Smooth muscle cell (in vitro differentiated cells): Measurements from ENCODE around the gene MYLIP. TPM values are rescaled to one million over a fixed set of nuclear protein-coding genes. Genes with fewer than 3 reads are reported as not detected.

Experiments
- DNase-seq: peaks from one replicate; lab custom pipeline; 2025; ENCODE audit not compliant: unreplicated experiment; lab: John Stamatoyannopoulos, UW
- H2AFZ ChIP-seq: fragments of 200-600 bp; sonication (generic); 2 replicates; pipeline ENCODE4 v1.6.0; 2016; ENCODE audit warnings: antibody characterized with exemption, low read depth, mild to moderate bottlenecking
- H3F3A ChIP-seq: fragments of 200-600 bp; sonication (generic); 2 replicates; pipeline ENCODE4 v1.6.0; 2017; ENCODE audit warnings: antibody characterized with exemption, low read depth
- H3K27ac ChIP-seq: fragments of 200-600 bp; sonication (generic); 2 replicates; pipeline ENCODE4 v1.5.1; 2016; ENCODE audit warnings: low read depth, mild to moderate bottlenecking
- H3K27me3 ChIP-seq: fragments of 200-600 bp; sonication (generic); 2 replicates; pipeline ENCODE4 v1.6.1; 2016; ENCODE audit warnings: low read depth, mild to moderate bottlenecking
- H3K36me3 ChIP-seq: fragments of 200-600 bp; sonication (generic); 2 replicates; pipeline ENCODE4 v1.5.1; 2016; ENCODE audit warnings: low read depth
- H3K4me1 ChIP-seq: fragments of 200-600 bp; sonication (generic); 2 replicates; pipeline ENCODE4 v1.5.1; 2016; ENCODE audit warnings: low read depth
- H3K4me2 ChIP-seq: fragments of 200-600 bp; sonication (generic); 2 replicates; pipeline ENCODE4 v1.6.0; 2016; ENCODE audit warnings: mild to moderate bottlenecking
- H3K4me3 ChIP-seq: fragments of 200-600 bp; sonication (generic); 2 replicates; pipeline ENCODE4 v1.5.1; 2016; ENCODE audit warnings: mild to moderate bottlenecking
- H3K79me2 ChIP-seq: fragments of 200-600 bp; sonication (generic); 2 replicates; pipeline ENCODE4 v1.6.0; 2016; ENCODE audit warnings: low read depth, mild to moderate bottlenecking
- H3K9ac ChIP-seq: fragments of 200-600 bp; sonication (generic); 2 replicates; pipeline ENCODE4 v1.6.0; 2016; ENCODE audit warnings: low read depth
- H3K9me3 ChIP-seq: fragments of 200-600 bp; sonication (generic); replicated peaks from 2 replicates; pipeline ENCODE4 v1.5.1; 2016; ENCODE audit warnings: low read depth
- H4K20me1 ChIP-seq: fragments of 200-600 bp; sonication (generic); 2 replicates; pipeline ENCODE4 v1.6.0; 2016; ENCODE audit warnings: low read depth
- CTCF ChIP-seq: fragments of 200-600 bp; sonication (generic); IDR thresholded peaks from 2 replicates; pipeline ENCODE4 v1.5.1; 2017; ENCODE audit warnings: borderline replicate concordance, mild to moderate bottlenecking, antibody characterized with exemption; ENCODE audit not compliant: insufficient read depth, poor library complexity, severe bottlenecking
- WGBS: methylation state at CpG from one replicate; pipeline ENCODE4 v1.1.7; 2016; ENCODE audit warnings: low lambda C conversion rate; 5-methylcytosine and 5-hydroxymethylcytosine counted together
- polyA plus RNA-seq: library from polyadenylated mRNA; unstranded; fragments of >200 nt; fragmentation: Nextera tagmentation; extraction: Ambion mirVana; gene quantifications from 2 replicates; pipeline ENCODE4 v1.2.1, GENCODE V29; 2016
- total RNA-seq: library from RNA; depleted of rRNA; stranded (reverse); fragments of >200 nt; gene quantifications from 2 replicates; pipeline ENCODE4 v1.2.3, GENCODE V29; 2014

The MYLIP gene
- total and polyA plus RNA-seq, 2 experiments from 2014 or later = 25.0 to 29.9 TPM

GRCh38 chr6:16089232-16090062, 39.4 kb upstream of the MYLIP start:
- no peaks in the 10 kb centered on the region for H3K36me3 ChIP-seq
- H3K27ac ChIP-seq = peak overlapping the region; percentile 14
- H3K9me3 ChIP-seq = no peaks in the 10 kb centered on the region
- H2AFZ ChIP-seq = peak overlapping the region; percentile 56
- 75% methylated on average over 6 of the region's 6 CpGs for WGBS
- no peaks in the 10 kb centered on the region for H4K20me1 ChIP-seq
- no peak overlapping the region for H3K4me3 ChIP-seq
- H3K4me2 ChIP-seq = peak overlapping the region; percentile 20
- H3F3A ChIP-seq = no peaks in the 10 kb centered on the region
- H3K9ac ChIP-seq = no peak overlapping the region
- no peak for TF ChIP-seq CTCF
- H3K79me2 ChIP-seq = no peaks in the 10 kb centered on the region
- no peaks in the 10 kb centered on the region for H3K27me3 ChIP-seq
- no peak for DNase-seq
- H3K4me1 ChIP-seq = no peaks in the 10 kb centered on the region

GRCh38 chr6:16090452-16090851, 38.4 kb upstream of the MYLIP start:
- no peaks in the 10 kb centered on the region for H3K9me3 ChIP-seq
- no peaks in the 10 kb centered on the region for H3K79me2 ChIP-seq
- H3F3A ChIP-seq = no peaks in the 10 kb centered on the region
- no peaks in the 10 kb centered on the region for H3K36me3 ChIP-seq
- H3K4me3 ChIP-seq = no peak overlapping the region
- no peak for DNase-seq
- H2AFZ ChIP-seq = no peak overlapping the region
- no peak overlapping the region for H3K27ac ChIP-seq
- no peak overlapping the region for H3K4me2 ChIP-seq
- WGBS = 88% methylated on average over 1 of the region's 1 CpG
- H3K4me1 ChIP-seq = no peaks in the 10 kb centered on the region
- H4K20me1 ChIP-seq = no peaks in the 10 kb centered on the region
- no peaks in the 10 kb centered on the region for H3K27me3 ChIP-seq
- H3K9ac ChIP-seq = no peak overlapping the region
- TF ChIP-seq CTCF = no peak

- Histone ChIP-seq H3K36me3 (no peaks in the 10 kb centered on the region), H3K4me3 (no peak overlapping the region), H3K79me2 (no peaks in the 10 kb centered on the region), H3K27ac (no peak overlapping the region), H4K20me1 (no peaks in the 10 kb centered on the region), H3K4me1 (no peaks in the 10 kb centered on the region), H3K4me2 (no peak overlapping the region), H3K27me3 (no peaks in the 10 kb centered on the region), H3K9me3 (no peaks in the 10 kb centered on the region), H2AFZ (no peak overlapping the region), H3K9ac (no peak overlapping the region), H3F3A (no peaks in the 10 kb centered on the region)
- DNase-seq = no peak
- WGBS = 93% methylated on average over 1 of the region's 1 CpG
- no peak for TF ChIP-seq CTCF
Observed at GRCh38 chr6:16090920-16091319, 38.0 kb upstream of the MYLIP start.

- Histone ChIP-seq H3K9me3 (no peaks in the 10 kb centered on the region), H3K4me2 (no peak overlapping the region), H3K4me1 (no peaks in the 10 kb centered on the region), H3K36me3 (no peaks in the 10 kb centered on the region), H4K20me1 (no peaks in the 10 kb centered on the region), H3K4me3 (no peak overlapping the region), H3K79me2 (no peaks in the 10 kb centered on the region), H3K9ac (no peak overlapping the region), H3K27me3 (no peaks in the 10 kb centered on the region), H3F3A (no peaks in the 10 kb centered on the region), H2AFZ (no peak overlapping the region), H3K27ac (no peak overlapping the region)
- no peak for TF ChIP-seq CTCF
- 94% methylated on average over 4 of the region's 4 CpGs for WGBS
- no peak for DNase-seq
Observed at GRCh38 chr6:16092140-16092539, 36.7 kb upstream of the MYLIP start.
